Suprapubic skin (tissue), 4 donors: ENCODE data around the gene EPB41L1. TPM values are rescaled to one million over a fixed set of nuclear protein-coding genes. Genes with fewer than 3 reads are reported as not detected.

Source experiments
- DNase-seq, 2 donors: peaks; one replicate each; pipeline ENCODE4 v3.0.0-alpha.2; 2019; ENCODE audit warnings: low spot score in 2 of 2
- H3K27ac ChIP-seq: fragments of 200-600 bp; sonication (generic); one replicate; pipeline ENCODE4 v1.5.1; 2019
- H3K27me3 ChIP-seq: fragments of 200-600 bp; sonication (generic); one replicate; pipeline ENCODE4 v1.5.1; 2019
- H3K36me3 ChIP-seq: fragments of 200-600 bp; sonication (generic); one replicate; pipeline ENCODE4 v1.5.1; 2019
- H3K4me1 ChIP-seq: fragments of 200-600 bp; sonication (generic); one replicate; pipeline ENCODE4 v1.5.1; 2019
- H3K4me3 ChIP-seq: fragments of 200-600 bp; sonication (generic); one replicate; pipeline ENCODE4 v1.5.1; 2019; ENCODE audit warnings: mild to moderate bottlenecking
- H3K9me3 ChIP-seq: fragments of 200-600 bp; sonication (generic); one replicate; pipeline ENCODE4 v1.5.1; 2019
- CTCF ChIP-seq, 2 donors: fragments of 200-600 bp in 1 of 2; fragments of 450-650 bp in 1 of 2; sonication (generic) in 1 of 2; IDR thresholded peaks; one replicate each; pipeline ENCODE4 v1.5.1; 2016 to 2019; ENCODE audit warnings: antibody characterized with exemption in 2 of 2, mild to moderate bottlenecking in 1 of 2, moderate library complexity in 1 of 2
- EP300 ChIP-seq: sonication (generic); formaldehyde crosslinking; IDR thresholded peaks from one replicate; pipeline ENCODE4 v1.6.1; 2017; ENCODE audit warnings: antibody characterized with exemption
- POLR2A ChIP-seq, 2 donors: fragments of 450-650 bp; IDR thresholded peaks; one replicate each; pipeline ENCODE4 v1.6.1; 2017; ENCODE audit warnings: antibody characterized with exemption in 2 of 2, mild to moderate bottlenecking in 2 of 2, moderate library complexity in 2 of 2
- POLR2AphosphoS5 ChIP-seq, 3 donors: sonication (generic); formaldehyde crosslinking; IDR thresholded peaks; one replicate each; pipeline ENCODE4 v1.6.1; 2017; ENCODE audit warnings: antibody characterized with exemption in 3 of 3
- WGBS: methylation state at CpG from one replicate; pipeline ENCODE4 v1.1.5; 2018; 5-methylcytosine and 5-hydroxymethylcytosine counted together
- total RNA-seq, 4 donors: library from RNA; depleted of rRNA; stranded (reverse); fragments of >200 nt; gene quantifications; one replicate each; pipeline ENCODE4 v1.1.0, GENCODE V29; 2016

EPB41L1 gene
- total RNA-seq, 4 donors from 2014 or later: 14.3 to 27.9 (median 21.4) TPM

GRCh38 chr20:36114707-36115106 lies 39.8 kb upstream of the EPB41L1 start:
- H3K9me3 ChIP-seq: no peaks in the 10 kb centered on the region
- H3K27ac ChIP-seq: peak overlapping the region; percentile 58
- H3K4me3 ChIP-seq: no peak overlapping the region
- no peaks in the 10 kb centered on the region for H3K27me3 ChIP-seq
- WGBS: 91% methylated on average over 3 of the region's 3 CpGs
- H3K36me3 ChIP-seq: no peaks in the 10 kb centered on the region
- TF ChIP-seq POLR2A (IDR thresholded peaks at IDR 0.05) (no peak), CTCF (IDR thresholded peaks at IDR 0.05) (no peak), EP300 (no peak), POLR2AphosphoS5 (IDR thresholded peaks at IDR 0.05) (no peak)
- peaks cover 35% of the 10 kb centered on the region for H3K4me1 ChIP-seq
- DNase-seq: no peak

GRCh38 chr20:36115925-36116324 lies 38.6 kb upstream of the EPB41L1 start:
- no peaks in the 10 kb centered on the region for H3K9me3 ChIP-seq
- H3K36me3 ChIP-seq: no peaks in the 10 kb centered on the region
- no peaks in the 10 kb centered on the region for H3K27me3 ChIP-seq
- H3K27ac ChIP-seq: no peak overlapping the region
- H3K4me1 ChIP-seq: peaks cover 32% of the 10 kb centered on the region
- DNase-seq: no peak
- TF ChIP-seq POLR2A (IDR thresholded peaks at IDR 0.05) (no peak), POLR2AphosphoS5 (IDR thresholded peaks at IDR 0.05) (no peak), EP300 (no peak), CTCF (IDR thresholded peaks at IDR 0.05) (no peak)
- H3K4me3 ChIP-seq: no peak overlapping the region

- no peak for DNase-seq
- Histone ChIP-seq H3K27me3 (no peaks in the 10 kb centered on the region), H3K36me3 (no peaks in the 10 kb centered on the region), H3K9me3 (no peaks in the 10 kb centered on the region), H3K4me1 (peaks cover 29% of the 10 kb centered on the region), H3K27ac (no peak overlapping the region), H3K4me3 (no peak overlapping the region)
- no peak for TF ChIP-seq EP300
- TF ChIP-seq POLR2AphosphoS5 (IDR thresholded peaks at IDR 0.05): no peak
- TF ChIP-seq POLR2A (IDR thresholded peaks at IDR 0.05): no peak
- TF ChIP-seq CTCF (IDR thresholded peaks at IDR 0.05): no peak
- 77% methylated on average over 2 of the region's 2 CpGs for WGBS
Observed at GRCh38 chr20:36116807-36117441, 37.6 kb upstream of the EPB41L1 start.

GRCh38 chr20:36117638-36118037 lies 36.9 kb upstream of the EPB41L1 start:
- no peak for DNase-seq
- Histone ChIP-seq H3K9me3 (no peaks in the 10 kb centered on the region), H3K27ac (no peak overlapping the region), H3K36me3 (no peaks in the 10 kb centered on the region), H3K4me1 (peaks cover 29% of the 10 kb centered on the region), H3K27me3 (no peaks in the 10 kb centered on the region), H3K4me3 (no peak overlapping the region)
- TF ChIP-seq POLR2A (IDR thresholded peaks at IDR 0.05): no peak
- TF ChIP-seq EP300: no peak
- no peak for TF ChIP-seq POLR2AphosphoS5 (IDR thresholded peaks at IDR 0.05)
- no peak for TF ChIP-seq CTCF (IDR thresholded peaks at IDR 0.05)

- WGBS: 69% methylated on average over 2 of the region's 2 CpGs
Observed at GRCh38 chr20:36118371-36118770, 36.2 kb upstream of the EPB41L1 start.

More at GRCh38 chr20:36118371-36118770, 36.2 kb upstream of the EPB41L1 start:
- Histone ChIP-seq H3K27ac (no peak overlapping the region), H3K36me3 (no peaks in the 10 kb centered on the region), H3K9me3 (no peaks in the 10 kb centered on the region), H3K4me3 (no peak overlapping the region), H3K4me1 (peaks cover 29% of the 10 kb centered on the region), H3K27me3 (no peaks in the 10 kb centered on the region)
- DNase-seq: no peak
- no peak for TF ChIP-seq CTCF (IDR thresholded peaks at IDR 0.05)
- no peak for TF ChIP-seq POLR2A (IDR thresholded peaks at IDR 0.05)
- no peak for TF ChIP-seq EP300
- no peak for TF ChIP-seq POLR2AphosphoS5 (IDR thresholded peaks at IDR 0.05)
